Suprapubic skin (tissue), 4 donors: ENCODE measurements around the gene VGLL1. TPM values are rescaled to one million over a fixed set of nuclear protein-coding genes. Genes with fewer than 3 reads are reported as not detected.

Experiments used
- DNase-seq, 2 donors: peaks; one replicate each; pipeline ENCODE4 v3.0.0-alpha.2; 2019; ENCODE audit warnings: low spot score in 2 of 2
- H3K27ac ChIP-seq: fragments of 200-600 bp; sonication (generic); one replicate; pipeline ENCODE4 v1.5.1; 2019
- H3K27me3 ChIP-seq: fragments of 200-600 bp; sonication (generic); one replicate; pipeline ENCODE4 v1.5.1; 2019
- H3K36me3 ChIP-seq: fragments of 200-600 bp; sonication (generic); one replicate; pipeline ENCODE4 v1.5.1; 2019
- H3K4me1 ChIP-seq: fragments of 200-600 bp; sonication (generic); one replicate; pipeline ENCODE4 v1.5.1; 2019
- H3K4me3 ChIP-seq: fragments of 200-600 bp; sonication (generic); one replicate; pipeline ENCODE4 v1.5.1; 2019; ENCODE audit warnings: mild to moderate bottlenecking
- H3K9me3 ChIP-seq: fragments of 200-600 bp; sonication (generic); one replicate; pipeline ENCODE4 v1.5.1; 2019
- EP300 ChIP-seq: sonication (generic); formaldehyde crosslinking; IDR thresholded peaks from one replicate; pipeline ENCODE4 v1.6.1; 2017; ENCODE audit warnings: antibody characterized with exemption
- POLR2A ChIP-seq, 2 donors: fragments of 450-650 bp; IDR thresholded peaks; one replicate each; pipeline ENCODE4 v1.6.1; 2017; ENCODE audit warnings: antibody characterized with exemption in 2 of 2, mild to moderate bottlenecking in 2 of 2, moderate library complexity in 2 of 2
- POLR2AphosphoS5 ChIP-seq, 3 donors: sonication (generic); formaldehyde crosslinking; IDR thresholded peaks; one replicate each; pipeline ENCODE4 v1.6.1; 2017; ENCODE audit warnings: antibody characterized with exemption in 3 of 3
- WGBS: methylation state at CpG from one replicate; pipeline ENCODE4 v1.1.5; 2018; 5-methylcytosine and 5-hydroxymethylcytosine counted together
- total RNA-seq, 4 donors: library from RNA; depleted of rRNA; stranded (reverse); fragments of >200 nt; gene quantifications; one replicate each; pipeline ENCODE4 v1.1.0, GENCODE V29; 2016
- TF ChIP-seq, protein P1 (sequence below), 2 donors: fragments of 200-600 bp in 1 of 2; fragments of 450-650 bp in 1 of 2; sonication (generic) in 1 of 2; IDR thresholded peaks; one replicate each; pipeline ENCODE4 v1.5.1; 2016 to 2019; ENCODE audit warnings: antibody characterized with exemption in 2 of 2, mild to moderate bottlenecking in 1 of 2, moderate library complexity in 1 of 2

The VGLL1 gene
- total RNA-seq, 4 donors from 2014 or later = not detected

DNA sequence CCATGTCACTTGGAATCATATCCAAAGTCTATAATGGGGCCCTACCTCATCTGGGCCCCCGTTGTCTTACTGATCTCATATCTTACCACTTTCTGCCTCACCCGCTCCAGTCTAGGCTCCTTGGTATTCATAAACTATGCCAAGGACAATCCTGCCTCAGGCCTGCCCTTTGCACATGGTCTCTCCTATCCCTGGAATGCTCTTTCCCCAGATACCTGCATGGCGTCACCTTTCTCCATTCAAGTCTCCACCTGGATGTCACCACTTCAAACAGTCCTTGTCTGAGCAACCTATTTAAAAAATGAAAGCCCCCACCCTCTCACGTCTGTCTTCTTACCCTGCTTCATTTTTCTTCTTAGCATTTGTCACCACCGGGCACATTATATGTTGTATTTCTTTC is 8.2 kb downstream of the VGLL1 start:
- 76% methylated on average over 5 of the region's 5 CpGs for WGBS
- TF ChIP-seq POLR2AphosphoS5 (IDR thresholded peaks at IDR 0.05) (no peak), POLR2A (IDR thresholded peaks at IDR 0.05) (no peak), EP300 (no peak)
- TF ChIP-seq, protein P1, sequence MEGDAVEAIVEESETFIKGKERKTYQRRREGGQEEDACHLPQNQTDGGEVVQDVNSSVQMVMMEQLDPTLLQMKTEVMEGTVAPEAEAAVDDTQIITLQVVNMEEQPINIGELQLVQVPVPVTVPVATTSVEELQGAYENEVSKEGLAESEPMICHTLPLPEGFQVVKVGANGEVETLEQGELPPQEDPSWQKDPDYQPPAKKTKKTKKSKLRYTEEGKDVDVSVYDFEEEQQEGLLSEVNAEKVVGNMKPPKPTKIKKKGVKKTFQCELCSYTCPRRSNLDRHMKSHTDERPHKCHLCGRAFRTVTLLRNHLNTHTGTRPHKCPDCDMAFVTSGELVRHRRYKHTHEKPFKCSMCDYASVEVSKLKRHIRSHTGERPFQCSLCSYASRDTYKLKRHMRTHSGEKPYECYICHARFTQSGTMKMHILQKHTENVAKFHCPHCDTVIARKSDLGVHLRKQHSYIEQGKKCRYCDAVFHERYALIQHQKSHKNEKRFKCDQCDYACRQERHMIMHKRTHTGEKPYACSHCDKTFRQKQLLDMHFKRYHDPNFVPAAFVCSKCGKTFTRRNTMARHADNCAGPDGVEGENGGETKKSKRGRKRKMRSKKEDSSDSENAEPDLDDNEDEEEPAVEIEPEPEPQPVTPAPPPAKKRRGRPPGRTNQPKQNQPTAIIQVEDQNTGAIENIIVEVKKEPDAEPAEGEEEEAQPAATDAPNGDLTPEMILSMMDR (IDR thresholded peaks at IDR 0.05) = no peak
- DNase-seq = no peak
- Histone ChIP-seq H3K27ac (no peak overlapping the region), H3K4me3 (no peak overlapping the region), H3K4me1 (no peaks in the 10 kb centered on the region), H3K36me3 (no peaks in the 10 kb centered on the region), H3K27me3 (no peaks in the 10 kb centered on the region), H3K9me3 (no peaks in the 10 kb centered on the region)

DNA sequence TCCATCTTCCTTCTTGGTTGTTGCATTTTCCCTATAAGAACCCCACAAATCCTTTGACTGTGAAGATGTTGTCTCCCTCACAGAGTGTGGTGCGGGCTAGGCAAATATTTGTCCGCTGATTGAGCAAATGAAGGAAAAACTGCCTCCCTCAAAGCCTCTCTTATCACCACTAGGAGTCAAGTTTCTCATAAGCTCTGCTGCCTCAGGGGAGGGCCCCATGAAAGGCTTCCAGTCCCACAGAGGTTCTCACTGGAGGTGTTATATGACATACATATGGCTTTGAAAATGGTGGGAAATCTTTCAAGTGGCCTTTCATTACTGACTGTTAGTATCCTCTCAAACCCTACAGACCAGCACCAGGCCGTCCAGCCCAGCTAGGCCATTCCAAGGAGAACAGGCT is 9.3 kb downstream of the VGLL1 start:
- no peaks in the 10 kb centered on the region for H3K9me3 ChIP-seq
- no peak overlapping the region for H3K27ac ChIP-seq
- DNase-seq = no peak
- no peak overlapping the region for H3K4me3 ChIP-seq
- no peaks in the 10 kb centered on the region for H3K27me3 ChIP-seq
- no peaks in the 10 kb centered on the region for H3K36me3 ChIP-seq
- WGBS = 76% methylated on average over 3 of the region's 3 CpGs
- no peak for TF ChIP-seq EP300
- no peak for TF ChIP-seq POLR2A (IDR thresholded peaks at IDR 0.05)
- no peak for TF ChIP-seq POLR2AphosphoS5 (IDR thresholded peaks at IDR 0.05)
- TF ChIP-seq, protein P1 (IDR thresholded peaks at IDR 0.05) = no peak
- H3K4me1 ChIP-seq = no peaks in the 10 kb centered on the region

DNA sequence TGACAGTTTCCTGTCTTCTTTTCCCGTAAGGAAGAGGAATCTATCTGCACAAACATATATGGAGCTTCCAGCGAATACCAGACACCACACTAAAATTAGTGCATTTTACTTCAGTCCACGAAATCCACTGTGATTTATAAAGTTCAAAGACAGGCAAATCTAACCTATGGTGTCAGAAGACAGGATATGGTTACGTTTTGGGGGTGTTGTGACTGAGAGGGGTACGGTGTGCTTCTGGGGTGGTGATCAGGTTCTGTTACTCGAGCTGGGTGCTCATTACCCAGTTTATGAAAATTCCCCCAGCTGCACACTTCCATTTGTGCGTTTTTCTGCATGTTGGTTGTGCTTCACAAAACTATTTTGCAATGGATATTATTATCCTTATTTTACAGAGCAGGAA is 10.3 kb downstream of the VGLL1 start:
- Histone ChIP-seq H3K9me3 (no peaks in the 10 kb centered on the region), H3K4me3 (no peak overlapping the region), H3K27me3 (no peaks in the 10 kb centered on the region), H3K36me3 (no peaks in the 10 kb centered on the region), H3K4me1 (no peaks in the 10 kb centered on the region), H3K27ac (no peak overlapping the region)
- WGBS = 65% methylated on average over 7 of the region's 7 CpGs
- no peak for DNase-seq
- TF ChIP-seq POLR2A (IDR thresholded peaks at IDR 0.05) (no peak), POLR2AphosphoS5 (IDR thresholded peaks at IDR 0.05) (no peak), EP300 (no peak)
- TF ChIP-seq, protein P1 (IDR thresholded peaks at IDR 0.05) = no peak

DNA sequence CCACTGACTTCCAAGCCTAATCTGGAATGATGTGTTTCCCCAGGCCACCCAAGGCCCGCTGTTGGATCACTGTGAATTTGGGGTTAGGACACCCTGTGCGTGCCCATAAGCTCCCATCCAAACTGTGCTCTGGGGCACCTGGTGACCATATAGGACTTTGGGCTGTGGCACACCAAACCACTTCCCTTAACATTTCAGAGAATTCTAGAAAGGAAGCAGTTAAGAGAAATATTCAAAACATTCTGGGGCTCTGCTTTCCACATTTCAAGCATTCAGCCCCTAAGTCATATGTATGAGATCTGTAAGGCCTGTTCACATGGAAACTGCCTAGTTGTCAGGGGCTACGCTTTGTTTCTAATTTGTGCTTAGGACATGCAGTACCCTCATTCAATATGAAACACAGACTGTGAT is 14.4 kb downstream of the VGLL1 start:
- TF ChIP-seq POLR2AphosphoS5 (IDR thresholded peaks at IDR 0.05) (no peak), EP300 (no peak), POLR2A (IDR thresholded peaks at IDR 0.05) (no peak)
- TF ChIP-seq, protein P1 (IDR thresholded peaks at IDR 0.05) = no peak
- Histone ChIP-seq H3K4me1 (no peaks in the 10 kb centered on the region), H3K36me3 (no peaks in the 10 kb centered on the region), H3K4me3 (no peak overlapping the region), H3K9me3 (no peaks in the 10 kb centered on the region), H3K27ac (no peak overlapping the region), H3K27me3 (no peaks in the 10 kb centered on the region)
- DNase-seq = no peak
- WGBS = 82% methylated on average over 1 of the region's 3 CpGs

DNA sequence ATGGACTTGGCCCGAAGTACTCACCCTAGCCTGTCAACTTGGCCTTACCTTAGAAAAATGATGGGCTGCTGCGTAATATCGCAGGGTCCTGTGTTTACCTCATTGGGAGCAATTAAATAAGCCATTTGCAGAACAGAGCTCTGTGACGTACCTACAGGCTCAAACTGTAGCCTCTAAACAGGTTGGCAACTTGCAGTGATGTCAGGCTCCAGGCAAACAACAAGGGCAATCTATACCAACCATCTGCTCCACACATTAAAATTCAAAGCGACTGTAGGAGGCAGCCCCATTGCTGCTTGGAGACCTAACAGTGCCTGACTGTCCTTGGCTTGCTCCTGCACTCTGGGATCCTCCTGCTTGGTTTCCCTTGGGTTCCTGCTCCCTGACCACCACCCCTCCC is 17.2 kb downstream of the VGLL1 start:
- Histone ChIP-seq H3K9me3 (no peaks in the 10 kb centered on the region), H3K4me1 (no peaks in the 10 kb centered on the region), H3K27me3 (no peaks in the 10 kb centered on the region), H3K4me3 (no peak overlapping the region), H3K36me3 (no peaks in the 10 kb centered on the region), H3K27ac (no peak overlapping the region)
- WGBS = 73% methylated on average over 5 of the region's 5 CpGs
- TF ChIP-seq POLR2AphosphoS5 (IDR thresholded peaks at IDR 0.05) (no peak), POLR2A (IDR thresholded peaks at IDR 0.05) (no peak), EP300 (no peak)
- TF ChIP-seq, protein P1 (IDR thresholded peaks at IDR 0.05) = no peak
- DNase-seq = no peak
